Cerebellar cortex (tissue), 1 donor: Measurements from ENCODE around the gene STIM1.
A peak's percentile ranks its signal among the peaks of the same experiment; 100 is the strongest.

Experiments
- DNase-seq: peaks from one replicate; pipeline ENCODE4 v3.0.0-alpha.2; 2015; ENCODE audit warnings: low spot score

The STIM1 gene

DNA sequence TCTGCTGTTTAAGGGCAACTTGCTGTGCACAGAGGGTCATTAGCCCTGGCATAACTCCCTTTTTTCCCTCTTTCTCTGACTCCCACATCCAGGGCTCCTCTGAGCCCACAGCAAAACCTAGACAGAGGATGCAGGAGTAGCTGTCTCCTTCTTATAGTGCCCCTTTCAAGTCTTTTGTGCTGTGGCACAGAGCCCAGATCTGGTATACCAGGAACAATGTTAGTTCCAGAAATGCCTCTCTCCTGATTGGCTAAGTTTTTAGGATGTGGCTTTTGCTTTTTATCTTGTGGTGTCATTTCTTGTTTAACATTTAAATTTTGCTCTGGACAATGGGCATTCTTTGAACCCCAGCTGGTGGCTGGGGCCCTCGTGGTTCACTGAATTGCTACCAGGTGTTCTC, 213.5 kb downstream of the STIM1 start:
- no peak for DNase-seq

DNA sequence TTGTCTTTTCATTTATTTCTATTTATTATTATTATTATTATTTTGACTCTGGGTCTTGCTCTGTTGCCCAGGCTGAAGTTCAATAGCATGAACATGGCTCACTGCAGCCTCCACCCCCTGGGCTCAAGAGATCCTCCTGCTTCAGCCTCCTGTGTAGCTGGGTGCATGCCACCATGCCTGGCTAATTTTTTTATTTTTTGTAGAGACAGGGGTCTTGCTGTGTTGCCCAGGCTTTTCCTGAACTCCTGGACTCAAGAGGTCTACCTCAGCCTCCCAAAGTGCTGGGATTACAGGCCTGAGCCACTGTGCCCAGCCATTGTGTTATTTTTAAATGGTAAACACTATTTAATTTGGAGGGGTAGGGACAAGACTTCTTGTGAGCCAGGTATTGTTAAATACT, 215.9 kb downstream of the STIM1 start:
- no peak for DNase-seq

DNA sequence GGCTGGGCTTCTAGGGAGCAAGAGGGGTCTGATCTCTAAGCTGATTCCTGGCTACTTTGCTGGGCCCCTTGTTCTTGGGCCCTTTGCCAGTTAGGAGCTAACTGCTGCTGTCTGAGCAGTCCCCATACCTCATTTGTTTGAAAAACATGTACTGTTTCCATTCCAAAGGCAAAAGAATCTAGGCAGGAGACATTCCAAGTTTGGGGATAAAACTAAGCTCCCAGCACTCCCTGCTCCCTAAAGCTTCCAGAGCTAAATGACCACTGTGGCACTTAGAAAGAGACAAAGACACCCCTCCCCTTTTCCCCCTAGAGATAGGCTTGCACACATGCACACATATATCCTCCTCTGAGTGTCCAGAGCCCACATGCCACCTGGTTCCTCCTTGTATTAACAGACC, 216.4 kb downstream of the STIM1 start:
- no peak for DNase-seq

DNA sequence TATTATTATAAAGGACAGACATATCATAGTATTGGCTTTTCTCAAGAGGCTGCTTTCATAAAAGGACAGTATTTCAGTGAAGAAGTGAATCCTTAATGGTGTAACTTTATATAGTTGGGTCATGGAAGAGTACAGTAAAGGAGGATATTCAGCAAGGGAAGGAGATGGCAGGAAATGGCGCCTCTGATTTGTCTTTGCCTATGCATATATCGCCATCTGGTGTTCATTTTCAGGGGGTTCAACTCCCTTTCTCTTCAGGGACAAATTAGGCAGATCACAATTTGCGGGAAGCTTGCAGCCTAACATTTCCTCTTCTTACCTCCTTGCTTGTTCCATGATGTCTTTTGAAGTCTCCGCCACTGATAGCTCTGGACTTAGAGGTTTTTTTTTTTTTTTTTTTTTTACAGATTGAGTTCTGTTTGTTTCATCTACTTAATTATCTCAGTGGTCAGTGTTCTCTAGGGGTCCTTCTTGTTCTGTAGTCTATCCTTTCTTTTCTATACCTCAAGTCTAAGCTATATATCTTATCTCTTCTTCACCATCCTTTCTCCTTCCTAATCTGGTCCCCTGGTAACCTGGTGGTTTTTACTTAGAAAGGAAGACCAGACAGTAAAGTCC, 217.3 kb downstream of the STIM1 start:
- DNase-seq, result peak; percentile 90

DNA sequence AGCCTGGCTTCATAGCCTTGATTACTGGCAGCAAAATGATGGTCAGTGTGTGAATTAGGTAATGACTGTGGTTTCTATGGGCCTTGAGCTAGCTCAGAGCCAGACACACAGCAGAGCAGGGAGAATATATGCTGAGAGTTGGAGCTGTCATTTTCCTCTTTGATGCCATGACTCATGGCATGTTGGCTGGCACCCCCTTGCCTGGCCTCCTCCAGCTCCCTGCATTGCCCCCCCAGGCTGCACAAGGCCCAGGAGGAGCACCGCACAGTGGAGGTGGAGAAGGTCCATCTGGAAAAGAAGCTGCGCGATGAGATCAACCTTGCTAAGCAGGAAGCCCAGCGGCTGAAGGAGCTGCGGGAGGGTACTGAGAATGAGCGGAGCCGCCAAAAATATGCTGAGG, 218.8 kb downstream of the STIM1 start:
- DNase-seq, result peak; percentile 4

DNA sequence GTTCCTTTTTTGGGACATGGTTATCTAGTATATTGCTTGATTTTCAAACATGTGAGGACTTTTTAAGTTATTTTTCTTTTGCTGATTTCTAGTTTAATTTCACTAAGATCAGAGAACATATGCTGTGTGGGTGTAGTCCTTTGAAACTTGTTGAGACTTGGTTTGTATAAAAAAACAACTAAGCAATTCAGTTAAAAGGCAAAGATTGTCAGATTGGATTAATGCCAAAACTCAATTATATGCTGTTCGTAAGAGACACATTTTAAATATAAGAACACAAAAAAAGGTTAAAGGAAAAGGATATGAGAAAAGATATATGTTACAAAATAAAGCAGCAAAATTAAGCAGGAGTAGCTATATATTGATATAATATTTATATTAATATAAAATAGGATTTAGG, 221.3 kb downstream of the STIM1 start:
- no peak for DNase-seq

DNA sequence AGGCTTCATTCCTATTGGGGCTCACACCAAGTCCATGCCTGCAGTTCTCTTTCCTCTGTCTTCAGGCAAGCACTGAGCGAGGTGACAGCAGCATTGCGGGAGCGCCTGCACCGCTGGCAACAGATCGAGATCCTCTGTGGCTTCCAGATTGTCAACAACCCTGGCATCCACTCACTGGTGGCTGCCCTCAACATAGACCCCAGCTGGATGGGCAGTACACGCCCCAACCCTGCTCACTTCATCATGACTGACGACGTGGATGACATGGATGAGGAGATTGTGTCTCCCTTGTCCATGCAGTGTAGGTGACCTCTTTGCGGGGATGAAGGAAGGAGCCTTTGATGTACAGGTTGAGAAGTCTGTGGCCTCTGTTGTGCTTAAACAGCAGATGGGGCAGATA, 227.7 kb downstream of the STIM1 start:
- no peak for DNase-seq

DNA sequence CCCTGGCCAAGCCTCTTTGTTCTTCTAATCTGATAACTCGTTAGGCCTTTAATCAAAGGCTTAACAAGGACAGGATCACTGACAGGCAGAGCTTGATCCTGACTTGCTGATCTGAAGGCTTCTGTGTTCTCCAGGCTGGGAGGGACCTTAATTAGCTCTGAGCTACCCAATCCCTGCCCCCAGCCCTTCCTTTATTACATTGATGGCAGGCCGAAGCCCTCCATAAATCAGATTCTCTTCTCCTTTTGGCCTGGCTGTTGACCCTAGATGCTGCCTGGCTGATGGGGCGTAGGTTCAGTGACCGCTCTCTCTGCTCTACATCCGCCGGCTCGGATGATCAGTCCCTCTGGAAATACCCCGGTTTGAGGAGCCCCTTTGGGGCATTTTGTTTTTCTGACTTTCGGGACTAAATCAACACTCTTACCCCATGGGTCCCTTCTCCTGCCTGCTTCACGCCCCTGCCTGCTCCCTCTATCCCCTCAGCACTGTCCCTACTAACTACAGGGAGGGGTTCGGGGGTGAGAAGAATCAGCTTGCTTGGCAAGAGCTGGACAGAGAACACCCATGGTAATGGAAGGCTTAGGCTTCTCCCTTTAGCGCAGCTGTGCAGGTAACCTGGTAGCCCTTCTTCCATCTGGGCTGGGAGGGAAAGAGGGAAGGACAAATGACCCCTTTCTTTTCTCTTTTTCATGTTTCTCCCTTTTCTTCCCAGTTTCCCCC, 229.1 kb downstream of the STIM1 start:
- no peak for DNase-seq

DNA sequence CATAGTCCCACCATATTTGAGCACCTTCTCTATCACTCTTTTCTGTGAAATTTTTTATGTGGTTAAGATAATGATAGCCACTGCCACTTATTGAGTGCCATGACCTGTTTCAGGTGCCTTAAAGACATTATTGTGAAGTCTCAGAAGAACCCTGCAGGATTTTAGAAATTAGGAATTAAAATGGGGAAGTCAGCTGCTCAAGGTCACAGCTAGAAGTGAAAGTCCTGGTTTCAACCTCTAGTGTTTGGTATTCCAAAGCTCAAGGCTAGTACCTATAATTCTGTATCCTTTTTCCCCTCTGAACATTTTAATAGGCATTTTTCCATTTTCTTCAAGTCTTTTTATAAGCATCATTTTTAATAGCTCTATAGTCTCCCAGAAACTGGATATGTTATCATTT, 230.1 kb downstream of the STIM1 start:
- no peak for DNase-seq

DNA sequence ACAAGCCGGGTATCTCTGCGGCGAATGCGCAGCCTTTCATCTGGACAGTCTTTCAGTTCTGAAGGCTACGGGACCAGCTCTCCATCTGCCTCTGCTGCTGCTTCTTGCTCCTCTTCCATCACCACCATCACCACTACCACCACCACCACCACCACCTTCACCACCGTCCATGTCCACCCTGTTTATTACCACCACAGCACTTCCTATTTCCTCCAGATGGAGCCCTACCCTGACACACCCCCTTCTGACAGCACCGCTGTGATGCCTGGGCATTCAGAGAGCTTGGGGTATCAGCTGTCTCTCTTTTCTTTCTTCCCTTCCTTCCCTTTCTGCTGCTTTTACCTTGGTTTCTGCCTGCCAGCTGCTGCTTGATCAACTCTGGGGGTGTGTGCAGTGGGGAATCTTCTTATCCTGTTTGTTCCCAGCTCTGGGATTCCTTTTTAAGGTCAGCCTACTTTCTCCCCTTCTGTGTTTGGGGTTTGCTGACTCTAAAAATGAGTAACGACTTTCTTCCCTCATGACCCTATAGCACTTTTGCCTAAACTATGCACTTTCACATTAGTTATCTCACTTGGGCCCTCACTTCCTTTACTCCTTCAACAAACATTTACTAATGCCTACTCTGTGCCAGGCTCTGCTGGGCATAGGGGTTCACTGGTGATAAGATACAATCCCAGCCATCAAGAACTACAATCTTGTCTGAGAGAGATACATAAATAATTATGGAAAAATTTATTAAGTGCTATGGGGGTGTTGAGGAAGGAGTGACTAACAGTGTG, 231.3 kb downstream of the STIM1 start:
- DNase-seq, result no peak

DNA sequence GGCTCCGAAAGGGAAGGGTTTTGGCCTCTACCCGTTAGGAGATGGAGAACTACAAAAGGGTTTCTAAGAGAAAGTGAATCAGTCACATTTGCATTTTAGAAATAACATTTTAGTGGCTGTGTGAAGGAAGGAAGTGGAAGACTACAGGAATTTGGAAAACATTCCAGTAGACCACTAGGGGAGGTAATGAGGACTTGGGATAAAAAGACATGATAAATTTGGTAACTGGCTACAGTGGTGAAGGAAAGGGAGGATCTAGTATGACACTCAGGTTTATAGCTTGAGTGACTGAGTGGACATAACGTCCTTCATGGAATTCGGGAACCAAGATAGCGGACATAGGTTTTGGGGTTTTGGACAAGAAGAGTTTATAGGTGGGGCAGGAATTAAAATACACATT, 232.1 kb downstream of the STIM1 start:
- DNase-seq, result no peak

DNA sequence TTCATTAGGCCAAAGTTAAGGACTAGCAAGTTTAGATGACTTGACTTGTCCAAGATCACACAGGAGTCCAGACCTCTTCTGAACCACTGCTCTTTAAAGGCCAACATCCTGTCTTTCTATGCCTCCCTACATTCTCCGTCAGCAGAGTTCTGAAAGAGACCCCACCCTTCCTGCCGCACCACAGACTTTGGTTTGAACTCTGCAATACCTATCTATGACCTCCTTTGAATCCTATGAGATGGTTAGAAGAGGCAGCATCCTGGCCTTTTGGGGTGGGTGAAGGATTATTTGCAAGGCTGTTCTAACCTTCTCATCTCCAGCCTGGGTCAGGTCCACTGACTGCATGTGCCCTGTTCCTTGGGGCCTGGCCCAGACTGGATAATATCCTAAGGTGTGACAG, 234.8 kb downstream of the STIM1 start:
- DNase-seq, result no peak

DNA sequence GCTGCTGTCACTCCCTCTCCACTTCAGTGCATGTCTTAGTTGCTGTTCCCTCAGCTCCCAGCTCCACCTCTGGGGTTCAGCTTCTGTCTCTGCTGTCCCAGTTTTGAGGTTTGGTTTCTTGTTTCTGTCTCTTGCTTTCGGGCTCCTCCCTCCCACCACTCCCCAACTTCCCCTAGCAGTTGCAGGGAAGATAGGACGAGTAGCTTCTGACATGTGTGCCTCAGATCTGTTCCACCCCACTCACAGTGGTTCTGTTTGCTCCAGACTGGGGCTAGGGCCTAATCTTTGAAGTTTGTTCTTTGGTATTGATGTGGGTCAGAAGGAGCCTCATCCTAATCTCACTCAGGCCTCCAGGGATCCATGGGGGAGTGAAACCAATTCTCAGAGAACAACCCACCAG, 236.6 kb downstream of the STIM1 start:
- no peak for DNase-seq

DNA sequence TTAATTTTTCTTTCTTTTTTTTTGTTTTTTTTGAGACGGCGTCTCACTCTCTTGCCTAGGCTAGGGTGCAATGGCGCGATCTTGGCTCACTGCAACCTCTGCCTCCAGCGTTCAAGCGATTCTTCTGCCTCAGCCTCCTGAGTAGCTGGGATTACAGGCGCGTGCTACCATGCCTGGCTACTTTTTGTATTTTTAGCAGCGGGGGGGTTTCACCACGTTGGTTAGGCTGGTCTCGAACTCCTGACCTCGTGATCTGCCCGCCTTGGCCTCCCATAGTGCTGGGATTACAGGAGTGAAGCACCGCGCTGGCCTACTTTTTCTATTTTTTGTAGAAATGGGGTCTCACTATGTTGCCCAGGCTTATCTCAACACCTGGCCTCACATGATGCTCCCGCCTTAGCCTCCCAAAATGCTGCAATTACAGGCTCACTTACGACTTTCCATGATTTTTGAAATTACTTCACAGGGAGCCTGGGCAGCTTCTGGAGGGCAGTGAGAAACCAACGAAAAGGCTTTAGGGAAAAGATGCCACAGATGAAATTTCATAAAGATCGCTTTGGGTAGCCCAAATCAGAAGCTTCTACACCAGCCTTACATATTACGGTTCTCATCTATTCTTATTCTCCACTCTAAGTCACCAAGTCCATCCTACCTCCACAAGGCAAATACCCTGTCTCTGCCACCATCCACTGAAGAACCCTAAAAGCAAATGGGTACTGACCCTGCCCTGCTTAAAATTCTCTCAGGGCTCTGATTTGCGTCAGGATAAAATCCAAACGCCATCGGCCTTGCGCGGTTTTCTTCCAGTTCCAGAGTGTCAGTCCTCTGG, 238.3 kb downstream of the STIM1 start:
- peak; percentile 49 for DNase-seq

DNA sequence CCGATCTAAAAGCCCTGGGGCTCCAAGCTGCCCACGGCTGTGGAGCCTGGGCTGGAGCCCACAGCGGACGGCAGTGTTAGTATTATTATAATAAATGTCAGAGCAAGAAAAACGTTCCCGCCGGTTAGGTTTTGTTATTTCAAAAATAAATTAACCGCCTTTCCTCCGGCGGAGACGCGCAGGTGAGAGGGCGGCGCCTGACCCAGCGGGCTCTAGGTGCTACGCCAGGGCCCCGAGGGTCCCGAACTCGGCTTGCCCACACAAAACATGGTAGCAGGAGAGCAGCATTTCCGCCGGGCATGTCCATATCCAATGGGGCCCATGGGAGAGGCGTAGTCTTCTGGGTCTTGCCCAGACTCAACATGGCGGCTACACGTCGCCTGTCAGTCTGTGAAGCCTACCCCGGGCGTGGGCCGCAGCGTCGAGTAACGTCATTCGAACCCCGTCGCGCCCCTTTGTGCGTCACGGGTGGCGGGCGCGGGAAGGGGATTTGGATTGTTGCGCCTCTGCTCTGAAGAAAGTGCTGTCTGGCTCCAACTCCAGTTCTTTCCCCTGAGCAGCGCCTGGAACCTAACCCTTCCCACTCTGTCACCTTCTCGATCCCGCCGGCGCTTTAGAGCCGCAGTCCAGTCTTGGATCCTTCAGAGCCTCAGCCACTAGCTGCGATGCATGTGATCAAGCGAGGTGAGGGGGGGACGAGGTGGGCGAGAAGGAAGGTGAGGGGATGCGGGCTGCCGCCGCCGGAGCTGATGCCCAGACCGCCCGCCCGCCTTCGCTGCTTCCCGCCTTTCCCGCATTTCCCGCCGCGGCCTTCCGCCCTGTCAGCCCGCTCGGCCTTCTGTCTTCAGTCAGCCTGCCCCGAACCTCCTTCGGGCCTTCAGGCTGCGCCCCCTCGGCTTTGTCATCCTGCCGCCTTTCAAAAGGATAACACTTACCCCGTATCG, 239.2 kb downstream of the STIM1 start, which contains the start of gene RRM1:
Gene RRM1 (plus strand): TSS at position 452 of the 944 bp plus-strand sequence. CDS start 214 bp downstream, at position 666.
- DNase-seq, result peak; percentile 99

DNA sequence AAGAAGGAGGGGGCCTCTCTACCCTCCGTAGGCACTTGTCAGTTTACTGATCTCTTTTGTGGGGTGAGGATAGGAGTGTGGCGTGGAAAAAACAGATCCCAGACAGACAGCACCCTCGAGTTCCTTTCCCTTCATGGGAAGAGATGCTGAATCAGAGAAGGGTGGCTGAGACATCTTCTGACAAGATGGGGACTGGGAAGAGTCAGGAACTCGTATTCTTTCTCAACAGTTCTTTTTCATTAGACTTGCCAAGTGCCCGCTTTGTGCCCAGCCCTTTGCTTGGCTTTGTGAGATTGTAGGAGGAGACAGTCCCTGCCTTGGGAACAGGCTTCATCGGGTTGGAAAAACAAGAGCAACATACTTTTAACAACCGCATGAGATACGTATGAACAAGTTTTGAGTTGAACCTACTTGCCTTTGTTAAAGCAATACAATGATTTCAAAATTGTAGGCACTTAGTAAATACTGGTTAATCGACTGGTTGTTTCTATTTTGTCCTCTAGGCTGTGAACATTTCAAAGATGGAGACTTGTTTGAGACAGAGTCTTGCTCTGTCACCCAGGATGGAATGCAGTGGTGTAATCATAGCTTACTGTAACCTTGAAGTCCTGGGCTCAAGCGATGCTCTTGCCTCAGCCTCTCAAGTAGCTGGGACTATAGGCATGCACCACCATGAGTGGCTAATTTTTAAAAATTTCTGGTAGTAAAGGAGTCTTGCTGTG, 240.2 kb downstream of the STIM1 start:
- DNase-seq, result peak; percentile 8

DNA sequence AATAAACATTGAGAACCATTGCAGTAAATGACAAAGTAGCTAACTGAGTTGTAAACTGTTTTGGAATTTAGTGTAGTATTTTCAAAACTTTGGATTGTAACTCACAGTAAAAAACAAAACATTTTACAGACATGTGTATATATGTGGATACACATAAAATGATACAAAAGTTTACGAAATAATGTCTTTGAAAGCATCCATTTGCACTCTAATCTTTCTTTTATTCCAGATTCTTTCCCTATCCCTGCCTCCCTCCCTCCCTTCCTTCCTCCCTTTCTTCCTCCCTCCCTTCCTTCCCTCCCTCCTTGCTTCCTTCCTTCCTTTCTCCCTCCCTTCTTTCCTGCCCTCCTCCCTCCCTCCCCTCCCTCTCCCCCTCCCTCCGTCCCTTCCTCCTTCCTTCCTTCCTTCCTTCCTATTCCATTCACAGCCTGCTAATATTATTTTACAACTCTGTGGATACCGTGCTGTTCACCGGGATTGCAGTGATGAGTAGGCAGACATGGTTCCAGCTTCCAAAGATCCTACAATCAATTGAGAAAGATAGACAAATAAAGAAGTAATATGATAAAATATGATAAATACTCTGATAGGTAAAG, 242.7 kb downstream of the STIM1 start:
- no peak for DNase-seq

DNA sequence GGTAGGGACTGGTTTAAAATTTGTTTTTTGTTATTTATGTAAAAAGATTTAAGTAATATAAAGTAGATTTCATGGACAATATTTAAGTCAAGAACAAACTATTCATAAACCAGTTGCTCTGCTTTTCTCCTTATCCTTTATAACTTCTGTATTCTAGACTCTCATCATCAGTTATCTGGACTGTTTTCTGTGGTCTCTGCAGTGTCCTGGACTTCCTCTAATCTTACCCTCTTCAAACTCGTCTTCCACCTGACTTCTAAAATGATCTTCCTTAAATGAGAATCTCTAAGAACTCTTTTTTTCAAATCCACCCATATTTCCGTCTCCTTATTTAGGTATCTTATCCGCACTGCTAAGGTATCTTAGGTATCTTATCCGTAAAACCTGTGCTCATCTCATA, 247.2 kb downstream of the STIM1 start:
- no peak for DNase-seq

DNA sequence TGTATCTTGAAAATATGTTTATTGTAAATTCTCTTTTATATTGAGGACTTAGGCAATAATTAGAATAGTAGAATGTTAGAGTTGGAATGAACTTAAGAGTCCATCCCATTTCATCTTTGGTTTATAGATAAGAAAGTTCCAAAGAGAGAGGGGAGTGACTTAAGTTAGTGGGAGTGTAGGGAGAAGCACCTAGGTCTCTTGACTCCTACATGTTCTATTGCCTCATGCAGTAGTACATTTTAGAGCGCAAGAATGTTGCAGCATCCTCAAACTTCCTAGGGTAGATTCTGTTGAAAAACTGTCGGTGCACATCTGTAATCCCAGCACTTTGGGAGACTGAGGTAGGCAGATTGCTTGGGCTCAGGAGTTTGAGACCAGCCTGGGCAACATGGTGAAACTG, 247.8 kb downstream of the STIM1 start:
- no peak for DNase-seq

DNA sequence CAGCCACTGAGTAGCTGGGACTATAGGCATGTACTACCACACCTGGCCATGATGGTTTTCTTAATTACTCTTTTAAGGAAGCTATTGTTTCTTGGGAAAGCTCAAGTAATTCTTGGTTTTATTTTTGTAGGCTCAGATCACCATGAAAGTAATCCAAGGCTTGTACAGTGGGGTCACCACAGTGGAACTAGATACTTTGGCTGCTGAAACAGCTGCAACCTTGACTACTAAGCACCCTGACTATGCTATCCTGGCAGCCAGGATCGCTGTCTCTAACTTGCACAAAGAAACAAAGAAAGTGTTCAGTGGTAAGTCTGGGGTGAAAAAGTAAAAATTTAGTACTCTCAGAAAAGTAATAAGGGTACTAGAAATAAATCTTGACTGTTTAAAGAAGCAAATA, 250.5 kb downstream of the STIM1 start:
- no peak for DNase-seq
